Left lung (tissue), 10 donors: ENCODE data around the gene IRF8. TPM values are rescaled to one million over a fixed set of nuclear protein-coding genes. Genes with fewer than 3 reads are reported as not detected.

Source experiments
- ATAC-seq: fragments of 200-7000 bp; cut with Tn5 transposase; one replicate; pipeline ENCODE4 v1.9.1; 2020; ENCODE audit warnings: moderate library complexity
- DNase-seq, 4 donors: peaks; one replicate each; pipeline ENCODE4 v3.0.0-alpha.2; 2013 to 2020
- H3K27ac ChIP-seq, 2 donors: fragments of 200-600 bp; sonication (generic) in 1 of 2; one replicate each; pipeline versions ENCODE4 v1.5.0 to v1.8.0; 2020 to 2021
- H3K27me3 ChIP-seq, 2 donors: fragments of 200-600 bp; sonication (generic) in 1 of 2; one replicate each; pipeline versions ENCODE4 v1.5.0 to v1.8.0; 2020 to 2021
- H3K36me3 ChIP-seq, 2 donors: fragments of 200-600 bp; sonication (generic) in 1 of 2; one replicate each; pipeline versions ENCODE4 v1.5.0 to v1.8.0; 2020 to 2021
- H3K4me1 ChIP-seq, 2 donors: fragments of 200-600 bp; one replicate each; pipeline ENCODE4 v1.8.0; 2021
- H3K4me3 ChIP-seq, 2 donors: fragments of 200-600 bp; sonication (generic) in 1 of 2; one replicate each; pipeline versions ENCODE4 v1.5.0 to v1.8.0; 2020 to 2021; ENCODE audit warnings: mild to moderate bottlenecking in 1 of 2
- H3K9me3 ChIP-seq, 2 donors: fragments of 200-600 bp; sonication (generic) in 1 of 2; one replicate each; pipeline versions ENCODE4 v1.5.0 to v1.8.0; 2020 to 2021
- intact Hi-C, 2 donors: fragments of 100-400 bp; cut with DNase I; formaldehyde crosslinking; loops; one replicate each; pipeline versions ENCODE4 v1.11.2 to v1.14.2; 2022
- polyA plus RNA-seq, 6 donors: library from polyadenylated mRNA; unstranded; fragments of 120-200 nt; gene quantifications; one replicate each; pipeline ENCODE4 v1.2.1, GENCODE V29; 2013; ENCODE audit not compliant: insufficient read length in 6 of 6
- total RNA-seq, 2 donors: library from RNA; stranded (reverse); fragmentation: NEBNext Ultra II Directional; extraction: Animal tissue kit (Norgen Biotek cat#: 25700); gene quantifications; one replicate each; pipeline ENCODE4 v1.2.1, GENCODE V29; 2021
- TF ChIP-seq, protein P1 (sequence below), 2 donors: fragments of 200-600 bp; sonication (generic) in 1 of 2; IDR thresholded peaks; one replicate each; pipeline versions ENCODE4 v1.5.0 to v1.8.0; 2021; ENCODE audit warnings: antibody characterized with exemption in 2 of 2
- donor health status: DM: no; HTN: yes; CAD: no.
- donor health status: DM: no; HTN: no; CAD: no.

Gene IRF8
- total and polyA plus RNA-seq, 8 donors = 9.8 to 33.6 (median 15.2) TPM

- H3K27ac ChIP-seq = no peak overlapping the region
- intact Hi-C loops = no loop called here
- no peaks in the 10 kb centered on the region for H3K4me1 ChIP-seq
- TF ChIP-seq, protein P1, sequence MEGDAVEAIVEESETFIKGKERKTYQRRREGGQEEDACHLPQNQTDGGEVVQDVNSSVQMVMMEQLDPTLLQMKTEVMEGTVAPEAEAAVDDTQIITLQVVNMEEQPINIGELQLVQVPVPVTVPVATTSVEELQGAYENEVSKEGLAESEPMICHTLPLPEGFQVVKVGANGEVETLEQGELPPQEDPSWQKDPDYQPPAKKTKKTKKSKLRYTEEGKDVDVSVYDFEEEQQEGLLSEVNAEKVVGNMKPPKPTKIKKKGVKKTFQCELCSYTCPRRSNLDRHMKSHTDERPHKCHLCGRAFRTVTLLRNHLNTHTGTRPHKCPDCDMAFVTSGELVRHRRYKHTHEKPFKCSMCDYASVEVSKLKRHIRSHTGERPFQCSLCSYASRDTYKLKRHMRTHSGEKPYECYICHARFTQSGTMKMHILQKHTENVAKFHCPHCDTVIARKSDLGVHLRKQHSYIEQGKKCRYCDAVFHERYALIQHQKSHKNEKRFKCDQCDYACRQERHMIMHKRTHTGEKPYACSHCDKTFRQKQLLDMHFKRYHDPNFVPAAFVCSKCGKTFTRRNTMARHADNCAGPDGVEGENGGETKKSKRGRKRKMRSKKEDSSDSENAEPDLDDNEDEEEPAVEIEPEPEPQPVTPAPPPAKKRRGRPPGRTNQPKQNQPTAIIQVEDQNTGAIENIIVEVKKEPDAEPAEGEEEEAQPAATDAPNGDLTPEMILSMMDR (IDR thresholded peaks at IDR 0.05) = no peak
- DNase-seq = no peak
- no peak overlapping the region for H3K4me3 ChIP-seq
- H3K27me3 ChIP-seq = peaks cover 0 to 29% of the 10 kb centered on the region in 2 donors
- no peaks in the 10 kb centered on the region for H3K9me3 ChIP-seq
- no peaks in the 10 kb centered on the region for H3K36me3 ChIP-seq
- ATAC-seq = no peak
Measured at GRCh38 chr16:85881436-85881835, 17.5 kb upstream of the IRF8 start.

GRCh38 chr16:85882181-85882810 lies 16.7 kb upstream of the IRF8 start:
- TF ChIP-seq, protein P1 (IDR thresholded peaks at IDR 0.05) = no peak

DNA sequence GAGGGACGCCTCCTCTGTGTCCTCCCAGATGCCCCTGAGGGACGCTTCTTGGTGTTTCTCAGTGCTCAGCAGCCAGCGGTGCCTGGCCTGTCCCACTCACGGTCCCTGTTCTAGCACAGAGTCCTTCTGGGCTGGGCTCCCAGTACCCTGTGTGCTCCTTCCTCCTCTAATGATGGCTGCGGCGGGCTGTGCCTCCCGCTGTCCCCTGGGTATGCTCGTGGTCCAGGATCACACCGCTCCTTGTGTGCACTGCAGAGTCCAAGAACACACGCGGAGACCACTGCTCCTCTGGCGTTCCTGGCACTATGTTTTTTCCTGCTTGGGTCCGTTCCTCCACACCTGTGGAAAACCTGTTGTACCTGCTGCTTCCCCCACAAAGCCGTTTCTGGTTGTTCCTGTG lies 15.1 kb upstream of the IRF8 start:
- no peaks in the 10 kb centered on the region for H3K9me3 ChIP-seq
- no peak overlapping the region for H3K27ac ChIP-seq
- peaks cover 0 to 29% of the 10 kb centered on the region in 2 donors for H3K27me3 ChIP-seq
- H3K4me3 ChIP-seq = no peak overlapping the region
- H3K36me3 ChIP-seq = no peaks in the 10 kb centered on the region
- TF ChIP-seq, protein P1 (IDR thresholded peaks at IDR 0.05) = no peak
- peaks cover 0 to 5% of the 10 kb centered on the region in 2 donors for H3K4me1 ChIP-seq
- peak in 1 of 4 donors; percentile 55 for DNase-seq
- no peak for ATAC-seq
- intact Hi-C loops = no loop called here

More at GRCh38 chr16:85882181-85882810, 16.7 kb upstream of the IRF8 start:
- Histone ChIP-seq H3K36me3 (no peaks in the 10 kb centered on the region), H3K4me3 (no peak overlapping the region), H3K4me1 (no peaks in the 10 kb centered on the region), H3K9me3 (no peaks in the 10 kb centered on the region), H3K27ac (no peak overlapping the region), H3K27me3 (peaks cover 0 to 29% of the 10 kb centered on the region in 2 donors)
- no peak for ATAC-seq
- intact Hi-C loops = no loop called here
- DNase-seq = no peak

GRCh38 chr16:85884808-85885463 lies 14.0 kb upstream of the IRF8 start:
- Histone ChIP-seq H3K9me3 (no peaks in the 10 kb centered on the region), H3K4me3 (no peak overlapping the region), H3K36me3 (no peaks in the 10 kb centered on the region), H3K27me3 (peaks cover 0 to 29% of the 10 kb centered on the region in 2 donors), H3K4me1 (peaks cover 4 to 14% of the 10 kb centered on the region in 2 donors), H3K27ac (no peak overlapping the region)
- no peak for ATAC-seq
- intact Hi-C loops = no loop called here
- DNase-seq = no peak
- TF ChIP-seq, protein P1 (IDR thresholded peaks at IDR 0.05) = no peak

DNA sequence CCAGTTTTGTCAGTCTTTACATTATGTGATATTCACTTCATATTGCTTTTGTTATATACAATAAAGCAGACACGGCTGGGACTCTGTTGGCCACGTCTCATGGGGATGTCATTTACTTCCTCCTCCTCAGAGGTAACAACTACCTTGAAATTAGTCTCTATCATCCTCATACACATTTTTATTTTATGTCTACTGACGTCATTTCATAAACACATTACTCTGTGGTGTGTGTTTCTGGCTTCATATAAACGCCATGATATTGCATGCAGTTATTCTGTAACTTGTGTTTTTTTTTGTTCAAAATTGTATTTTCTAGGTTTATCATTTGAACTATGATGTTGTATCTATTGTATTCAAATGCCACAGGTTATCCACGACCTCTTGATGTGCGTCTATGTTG lies 13.4 kb upstream of the IRF8 start:
- intact Hi-C loops = no loop called here
- peaks cover 0 to 29% of the 10 kb centered on the region in 2 donors for H3K27me3 ChIP-seq
- no peak overlapping the region for H3K4me3 ChIP-seq
- no peaks in the 10 kb centered on the region for H3K9me3 ChIP-seq
- ATAC-seq (no peak), DNase-seq (no peak)
- H3K4me1 ChIP-seq = peaks cover 4 to 14% of the 10 kb centered on the region in 2 donors
- TF ChIP-seq, protein P1 (IDR thresholded peaks at IDR 0.05) = no peak
- H3K36me3 ChIP-seq = no peaks in the 10 kb centered on the region
- no peak overlapping the region for H3K27ac ChIP-seq
